Measurements from ENCODE around the gene KAZN.

Gene KAZN

GRCh38 chr1:14763977-14764376, 165.5 kb downstream of the KAZN start:
- DNase-seq (ENCODE audit: low read depth in 1 of 2, low spot score in 1 of 2) = no peak

- no peak for DNase-seq (ENCODE audit: low read depth in 1 of 2, low spot score in 1 of 2)
Observed at GRCh38 chr1:14765773-14766172, 167.3 kb downstream of the KAZN start.

GRCh38 chr1:14767075-14767474, 168.6 kb downstream of the KAZN start:
- DNase-seq (ENCODE audit: low read depth in 1 of 2, low spot score in 1 of 2) = no peak

GRCh38 chr1:14768582-14769304, 170.3 kb downstream of the KAZN start:
- DNase-seq (ENCODE audit: low read depth in 1 of 2, low spot score in 1 of 2) = no peak

- no peak for DNase-seq (ENCODE audit: low read depth in 1 of 2, low spot score in 1 of 2)
Observed at GRCh38 chr1:14769486-14770274, 171.2 kb downstream of the KAZN start.

DNA sequence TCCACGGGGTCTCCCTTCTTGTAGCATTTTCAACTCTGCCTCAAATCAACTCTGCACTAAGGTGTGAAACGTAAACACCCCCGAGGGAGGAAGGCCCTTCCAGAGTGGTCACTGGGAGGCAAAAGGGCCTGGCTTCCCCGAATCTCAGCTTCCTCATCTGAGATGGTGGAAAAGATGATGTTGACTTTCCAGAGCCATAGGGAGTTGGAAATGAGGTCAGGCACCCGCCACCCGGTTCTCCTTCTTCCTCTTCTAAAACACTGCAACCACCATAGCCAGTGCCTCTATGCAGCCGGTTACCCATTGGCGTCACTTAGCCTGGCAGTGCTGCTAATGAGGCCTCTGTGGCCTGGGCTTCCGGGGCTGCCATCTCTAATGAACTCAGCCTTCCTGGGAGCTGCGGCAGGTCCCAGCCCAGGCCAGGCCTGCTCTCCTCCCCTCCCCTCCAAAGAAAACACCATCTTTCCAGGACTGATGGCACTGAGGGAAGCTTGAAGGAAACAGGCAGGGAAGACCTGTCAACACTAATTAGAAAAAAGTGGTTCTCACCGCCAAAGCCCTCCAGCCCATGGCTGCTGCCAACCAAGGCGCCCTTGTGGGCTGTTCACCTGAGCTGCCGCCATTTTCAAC, 175.0 kb downstream of the KAZN start:
- no peak for DNase-seq (ENCODE audit: low read depth in 1 of 2, low spot score in 1 of 2)

GRCh38 chr1:14774225-14774624, 175.7 kb downstream of the KAZN start:
- no peak for DNase-seq (ENCODE audit: low read depth in 1 of 2, low spot score in 1 of 2)

GRCh38 chr1:14774988-14775387, 176.5 kb downstream of the KAZN start:
- DNase-seq (ENCODE audit: low read depth in 1 of 2, low spot score in 1 of 2) = no peak

GRCh38 chr1:14775434-14775833, 176.9 kb downstream of the KAZN start:
- no peak for DNase-seq (ENCODE audit: low read depth in 1 of 2, low spot score in 1 of 2)

DNA sequence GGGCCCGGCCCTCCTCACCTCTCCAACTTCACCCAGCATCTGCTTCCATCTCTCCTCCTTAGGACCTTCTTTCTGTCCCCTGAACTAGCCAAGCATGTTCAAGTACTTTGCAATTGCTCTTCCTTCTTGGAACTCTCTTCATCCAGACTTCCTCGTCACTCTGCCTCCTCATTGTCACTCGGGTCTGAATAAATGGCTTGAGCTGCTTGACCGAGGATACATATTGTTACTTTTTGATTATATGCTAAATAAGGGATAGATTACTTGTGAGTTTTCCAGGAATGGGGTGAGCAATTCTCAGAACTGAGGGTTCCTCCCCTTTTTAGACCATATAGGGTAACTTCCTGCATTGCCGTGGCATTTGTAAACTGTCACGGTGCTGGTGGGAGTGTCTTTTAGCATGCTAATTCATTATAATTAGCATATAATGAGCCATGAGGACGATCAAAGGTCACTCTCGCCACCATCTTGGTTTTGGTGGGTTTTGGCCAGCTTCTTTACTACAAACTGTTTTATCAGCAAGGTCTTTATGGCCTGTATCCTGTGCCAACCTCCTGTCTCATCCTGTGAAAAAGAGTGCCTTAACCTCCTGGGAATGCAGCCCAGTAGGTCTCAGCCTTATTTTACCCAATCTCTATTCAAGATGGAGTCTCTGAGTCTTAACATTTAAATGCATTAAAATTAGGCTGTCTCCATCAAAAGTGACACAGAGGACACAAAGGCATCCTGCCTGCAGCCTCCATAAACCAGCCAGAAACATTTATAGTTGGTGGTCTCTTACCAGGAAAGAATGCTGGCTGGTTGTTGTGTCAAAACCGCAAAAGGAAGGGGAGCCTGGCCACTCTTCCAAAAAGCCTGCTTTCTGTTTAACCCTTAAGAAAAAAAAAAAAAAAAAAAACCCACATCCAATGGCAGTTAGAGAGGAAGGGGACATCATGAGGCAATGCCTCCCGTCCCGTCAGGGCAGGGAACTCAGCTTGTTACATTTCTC, 179.3 kb downstream of the KAZN start:
- DNase-seq (ENCODE audit: low read depth in 1 of 2, low spot score in 1 of 2) = no peak

- no peak for DNase-seq (ENCODE audit: low read depth in 1 of 2, low spot score in 1 of 2)
Observed at GRCh38 chr1:14778541-14778897, 180.0 kb downstream of the KAZN start.

- no peak for DNase-seq (ENCODE audit: low read depth in 1 of 2, low spot score in 1 of 2)
Observed at GRCh38 chr1:14778898-14779865, 180.7 kb downstream of the KAZN start.

DNA sequence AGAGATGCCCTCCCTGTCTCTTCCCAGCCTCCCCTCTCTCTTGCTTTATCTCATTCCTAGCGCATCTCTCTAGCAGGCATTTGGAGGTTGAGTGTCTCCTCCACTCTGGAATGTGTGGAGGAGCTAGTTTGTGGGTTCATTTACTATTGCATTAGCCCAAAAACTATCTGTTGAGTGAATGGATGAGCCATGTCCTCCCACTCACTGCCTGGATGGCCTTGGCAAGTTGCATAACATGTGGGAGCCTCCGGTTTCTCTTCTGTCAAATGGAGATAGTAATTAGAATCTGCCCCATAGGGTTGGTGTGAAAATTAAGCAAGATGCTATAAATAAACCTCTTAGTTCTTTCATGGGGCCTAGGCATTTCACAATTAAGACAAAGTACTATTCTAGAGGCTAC, 181.8 kb downstream of the KAZN start:
- DNase-seq (ENCODE audit: low read depth in 1 of 2, low spot score in 1 of 2) = no peak

- no peak for DNase-seq (ENCODE audit: low read depth in 1 of 2, low spot score in 1 of 2)
Observed at GRCh38 chr1:14781811-14782210, 183.3 kb downstream of the KAZN start.

GRCh38 chr1:14782741-14783591, 184.5 kb downstream of the KAZN start:
- DNase-seq (ENCODE audit: low read depth in 1 of 2, low spot score in 1 of 2) = no peak

DNA sequence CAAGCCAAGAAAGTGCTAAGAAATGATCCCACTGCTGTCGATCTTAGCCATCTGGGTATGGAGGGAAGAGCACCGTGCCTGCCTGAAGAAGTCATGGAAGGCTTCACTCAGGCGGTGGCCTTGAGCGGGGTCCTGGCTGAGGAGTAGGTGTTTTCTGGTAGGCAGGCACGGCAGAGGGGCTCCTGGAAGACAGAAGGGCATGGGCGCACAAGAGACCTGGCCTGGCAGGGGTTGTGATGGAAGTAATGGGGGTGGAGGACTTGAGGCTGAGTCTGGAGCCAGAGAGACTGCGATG, 185.1 kb downstream of the KAZN start:
- no peak for DNase-seq (ENCODE audit: low read depth in 1 of 2, low spot score in 1 of 2)

DNA sequence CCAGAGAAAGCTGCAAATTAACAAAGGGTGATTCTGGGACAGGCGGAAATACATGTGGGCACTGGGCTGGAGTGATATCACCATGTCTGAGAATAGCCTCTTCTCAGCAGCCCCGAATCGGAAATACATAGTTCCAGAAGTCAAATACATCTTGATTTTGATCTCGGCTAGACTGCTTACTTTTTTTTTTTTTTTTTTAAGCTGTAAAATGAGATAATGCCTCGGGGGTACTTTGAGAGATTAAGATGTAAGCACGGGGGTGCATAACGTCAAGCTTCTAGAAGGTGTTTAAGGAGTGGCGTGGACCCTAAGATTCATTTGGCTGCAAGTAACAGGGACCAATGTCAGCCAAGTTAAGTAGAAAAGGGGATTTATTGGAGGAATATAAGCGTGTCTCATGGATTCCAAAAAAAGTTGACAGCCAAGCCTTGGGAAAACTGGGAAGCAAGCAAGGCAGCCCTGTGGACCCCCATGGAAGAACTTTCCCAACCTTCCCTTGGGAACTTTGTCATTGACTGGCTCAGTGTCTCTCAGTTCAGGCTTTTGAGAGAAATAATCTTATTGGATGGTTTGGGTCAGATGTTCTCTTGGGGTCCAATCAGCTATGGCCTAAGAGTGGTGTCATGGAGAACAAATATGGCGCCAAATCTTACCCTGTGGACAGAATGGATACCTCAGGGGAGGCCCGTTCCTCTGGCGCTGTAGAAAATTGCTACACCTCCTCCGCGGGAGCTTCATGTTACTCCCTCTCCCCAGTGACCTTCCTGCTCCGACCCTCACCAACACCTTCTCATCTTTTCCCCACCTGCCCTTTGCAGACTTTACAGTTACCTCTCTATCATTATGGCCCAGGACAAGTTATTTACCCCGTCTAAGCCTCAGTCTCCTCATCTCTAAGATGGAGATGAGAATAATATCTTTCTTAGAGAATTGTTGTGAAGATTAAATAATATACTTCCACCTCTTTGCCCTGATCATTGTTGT, 186.6 kb downstream of the KAZN start:
- no peak for DNase-seq (ENCODE audit: low read depth in 1 of 2, low spot score in 1 of 2)

- DNase-seq (ENCODE audit: low read depth in 1 of 2, low spot score in 1 of 2) = no peak
Observed at GRCh38 chr1:14786109-14786675, 187.7 kb downstream of the KAZN start.
